Transverse colon (tissue), 4 donors: Measurements from ENCODE around the gene HOXD10. TPM values are rescaled to one million over a fixed set of nuclear protein-coding genes. Genes with fewer than 3 reads are reported as not detected.

Experiments used
- DNase-seq: peaks from one replicate; pipeline ENCODE4 v3.0.0-alpha.2; 2019
- H3K27ac ChIP-seq, 4 donors: fragments of 200-600 bp; sonication (generic); 2 replicates each; pipeline ENCODE4 v1.5.1; 2016 to 2018; ENCODE audit warnings: inconsistent platforms in 4 of 4
- H3K27me3 ChIP-seq: fragments of 200-600 bp; sonication (generic); 2 replicates; pipeline ENCODE4 v1.5.1; 2017; ENCODE audit warnings: inconsistent platforms
- H3K36me3 ChIP-seq, 4 donors: fragments of 200-600 bp; sonication (generic); 2 replicates each; pipeline ENCODE4 v1.5.1; 2017 to 2019; ENCODE audit warnings: inconsistent platforms in 4 of 4
- H3K4me1 ChIP-seq, 4 donors: fragments of 200-600 bp; sonication (generic); 2 replicates each; pipeline ENCODE4 v1.5.1; 2017 to 2020; ENCODE audit warnings: inconsistent platforms in 4 of 4
- H3K4me3 ChIP-seq, 4 donors: fragments of 200-600 bp; sonication (generic); 1 replicate in 1 of 4; 2 replicates in 3 of 4; pipeline versions ENCODE4 v1.5.1 to v1.6.1; 2017 to 2019; ENCODE audit warnings: inconsistent platforms in 4 of 4
- H3K9me3 ChIP-seq, 2 donors: fragments of 200-600 bp; sonication (generic); 2 replicates each; pipeline ENCODE4 v1.5.1; 2017 to 2019; ENCODE audit warnings: inconsistent platforms in 2 of 2
- CTCF ChIP-seq, 5 experiments: fragments of 200-600 bp in 3 of 5; fragments of 450-650 bp in 2 of 5; sonication (generic) in 3 of 5; IDR thresholded peaks; 1 replicate in 2 of 5; 2 replicates in 3 of 5; pipeline ENCODE4 v1.5.1; 2016 to 2017; ENCODE audit warnings: antibody characterized with exemption in 5 of 5, inconsistent platforms in 3 of 5, mild to moderate bottlenecking in 2 of 5, moderate library complexity in 1 of 5
- EP300 ChIP-seq: sonication (generic); formaldehyde crosslinking; IDR thresholded peaks from one replicate; pipeline ENCODE4 v1.6.1; 2017; ENCODE audit warnings: antibody characterized with exemption, low read depth
- POLR2A ChIP-seq: fragments of 450-650 bp; IDR thresholded peaks from one replicate; pipeline ENCODE4 v1.6.1; 2016; ENCODE audit warnings: antibody characterized with exemption, mild to moderate bottlenecking, moderate library complexity
- POLR2AphosphoS5 ChIP-seq, 3 donors: sonication (generic); formaldehyde crosslinking; IDR thresholded peaks; one replicate each; pipeline ENCODE4 v1.6.1; 2016; ENCODE audit warnings: antibody characterized with exemption in 3 of 3
- WGBS, 2 donors: methylation state at CpG; one replicate each; pipeline ENCODE4 v1.1.5; 2018; ENCODE audit warnings: low coverage in 1 of 2; 5-methylcytosine and 5-hydroxymethylcytosine counted together
- in situ Hi-C, 4 donors: fragments of 200-750 bp; cut with MboI; loops; one replicate each; pipeline versions ENCODE4 v1.15.0 to v1.15.1; 2017; ENCODE audit warnings: low sequenced_read_pairs in 3 of 4, low pct_ligation_motif_present in 1 of 4, low pct_unique_long_range_greater_than_20kb in 1 of 4
- intact Hi-C: fragments of 100-400 bp; cut with DNase I; formaldehyde crosslinking; loops from one replicate; pipeline ENCODE4 v1.15.1; 2023; ENCODE audit warnings: low total_unique reads
- total RNA-seq, 4 donors: library from RNA; depleted of rRNA; stranded (reverse); fragments of >200 nt; gene quantifications; one replicate each; pipeline ENCODE4 v1.1.0, GENCODE V29; 2016

Gene HOXD10
- total RNA-seq, 4 donors from 2014 or later: 1.1 to 25.1 (median 7.6) TPM

- intact Hi-C loops (no loop called here), in situ Hi-C loops (loop anchor here in 1 of 4 donors (25.0 kb wide), 1 partner anchor 681 kb away; no protein-coding TSS in a partner anchor)
- Histone ChIP-seq H3K4me1 (peaks cover 18 to 64% (median 41%) of the 10 kb centered on the region in 4 donors), H3K9me3 (no peaks in the 10 kb centered on the region), H3K4me3 (peak overlapping the region; percentile 32 to 68 (median 50)), H3K36me3 (no peaks in the 10 kb centered on the region), H3K27ac (peak overlapping the region; percentile 94 to 96 (median 94)), H3K27me3 (peaks cover 65% of the 10 kb centered on the region)
- no peak for DNase-seq
- WGBS, 2 donors: 17 to 28% methylated on average over 6 to 15 of the region's 15 CpGs
- TF ChIP-seq EP300 (no peak), POLR2A (no peak), POLR2AphosphoS5 (IDR thresholded peaks at IDR 0.05) (no peak), CTCF (IDR thresholded peaks at IDR 0.05) (no peak)
Observed at GRCh38 chr2:176130957-176131847, 14.6 kb downstream of the HOXD10 start.

GRCh38 chr2:176131848-176132158 lies 15.2 kb downstream of the HOXD10 start:
- 29 to 46% methylated on average over 4 of the region's 4 CpGs for WGBS, 2 donors
- Histone ChIP-seq H3K9me3 (no peaks in the 10 kb centered on the region), H3K27me3 (peaks cover 65% of the 10 kb centered on the region), H3K27ac (peak overlapping the region; percentile 94 to 96 (median 94)), H3K4me1 (peaks cover 18 to 64% (median 41%) of the 10 kb centered on the region in 4 donors), H3K4me3 (peak overlapping the region in 2 of 4 donors; percentile 55 to 68), H3K36me3 (no peaks in the 10 kb centered on the region)
- in situ Hi-C loops (loop anchor here in 1 of 4 donors (25.0 kb wide), 1 partner anchor 680 kb away; no protein-coding TSS in a partner anchor), intact Hi-C loops (no loop called here)
- no peak for DNase-seq
- TF ChIP-seq POLR2AphosphoS5 (IDR thresholded peaks at IDR 0.05) (no peak), CTCF (IDR thresholded peaks at IDR 0.05) (no peak), EP300 (no peak), POLR2A (no peak)

- H3K27me3 ChIP-seq: peaks cover 63% of the 10 kb centered on the region
- peak overlapping the region; percentile 94 to 96 (median 94) for H3K27ac ChIP-seq
- TF ChIP-seq EP300 (no peak), POLR2AphosphoS5 (IDR thresholded peaks at IDR 0.05) (no peak), POLR2A (no peak), CTCF (IDR thresholded peaks at IDR 0.05) (no peak)
- no peaks in the 10 kb centered on the region for H3K9me3 ChIP-seq
- in situ Hi-C loops: loop anchor here in 1 of 4 donors (25.0 kb wide), 1 partner anchor 680 kb away; no protein-coding TSS in a partner anchor
- H3K4me3 ChIP-seq: peak overlapping the region in 3 of 4 donors; percentile 17 to 68 (median 55)
- peaks cover 18 to 66% (median 39%) of the 10 kb centered on the region in 4 donors for H3K4me1 ChIP-seq
- H3K36me3 ChIP-seq: no peaks in the 10 kb centered on the region
- no peak for DNase-seq
- WGBS, 2 donors: 23 to 33% methylated on average over 33 of the region's 33 CpGs
- intact Hi-C loops: no loop called here
Observed at GRCh38 chr2:176132205-176133171, 15.9 kb downstream of the HOXD10 start.
